ENCODE measurements around the gene SERPINA12. TPM values are rescaled to one million over a fixed set of nuclear protein-coding genes. Genes with fewer than 3 reads are reported as not detected.

Gene SERPINA12
- total and polyA plus RNA-seq, 2 of the 13 experiments (the other 11 are each of a cell fraction or from before 2014, with no cell fraction given) = 0.08 TPM; not detected in 1

DNA sequence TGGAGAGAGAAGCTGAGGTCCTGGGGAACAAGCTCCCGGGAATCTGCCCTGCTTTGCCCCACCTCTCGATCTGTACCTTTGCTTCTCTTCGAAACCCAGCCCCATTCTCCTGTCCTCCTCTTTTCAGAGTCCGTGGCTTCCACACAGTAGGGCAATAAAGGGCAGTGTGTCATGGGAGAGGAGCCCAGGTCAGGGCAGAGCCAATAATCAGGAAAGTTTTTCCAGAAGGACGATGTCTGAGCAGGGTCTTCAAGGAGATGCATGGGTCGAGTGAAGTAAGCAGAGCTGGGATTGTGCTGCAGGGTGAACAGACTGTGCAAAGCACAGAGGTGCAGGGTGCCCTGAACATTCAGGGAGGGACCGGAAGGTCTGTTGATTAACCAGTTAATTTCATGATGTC, 29.9 kb upstream of the SERPINA12 start (continued):
- TF ChIP-seq NCOA5 (CRISPR knock-in tag; IDR thresholded peaks at IDR 0.05) (no peak), TMF1 (CRISPR knock-in tag; IDR thresholded peaks at IDR 0.05; ENCODE audit: low read depth) (no peak)

DNA sequence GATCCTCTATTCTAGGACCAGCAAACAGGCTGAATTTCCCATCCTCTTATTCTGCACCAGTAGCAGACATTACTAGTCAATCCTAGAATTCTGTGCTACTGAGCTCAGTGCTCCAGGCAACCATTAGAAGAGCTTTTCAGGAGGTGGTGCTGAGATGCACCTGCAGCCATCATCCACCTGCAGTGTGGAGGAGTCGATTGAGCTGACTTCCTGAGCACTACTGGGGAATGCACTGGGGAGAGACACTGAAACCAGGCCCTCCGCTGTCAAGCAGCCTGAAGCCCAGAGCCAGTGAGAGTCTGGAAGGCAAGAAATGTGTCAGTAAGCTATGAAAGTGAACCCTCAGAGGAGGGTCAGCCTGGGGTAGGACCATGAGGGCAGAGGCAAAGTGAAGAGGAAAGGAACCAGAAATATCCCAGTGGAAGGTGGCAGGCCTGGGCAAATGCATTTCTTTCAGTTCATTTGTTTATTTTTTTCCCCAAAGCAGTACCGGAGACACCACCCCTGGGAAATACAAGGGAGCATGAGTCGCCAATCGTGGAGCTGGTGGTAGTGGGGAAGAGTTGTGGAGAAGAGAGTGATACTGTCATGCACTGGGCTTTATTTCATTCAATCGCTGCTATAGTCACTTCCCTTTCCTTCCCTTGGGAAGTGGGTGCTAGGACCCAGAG, 28.9 kb upstream of the SERPINA12 start:
- DNase-seq (ENCODE audit: low spot score) (no peak), ATAC-seq (no peak), FAIRE-seq (no peak)
- Histone ChIP-seq H3K27ac (ENCODE audit: extremely low read length, insufficient read depth, low read length) (no peak overlapping the region), H3K9ac (ENCODE audit: insufficient read depth, low read depth, low read length) (no peak overlapping the region), H4K20me1 (ENCODE audit: insufficient read depth, low read length) (no peaks in the 10 kb centered on the region), H3K4me3 (replicated peaks in 1 of 3; ENCODE audit: insufficient read depth in 1 of 3, low read depth in 2 of 3, low read length in 3 of 3) (no peak overlapping the region), H3K4me1 (ENCODE audit: insufficient read depth, low read length) (peaks cover 83% of the 10 kb centered on the region), H3K9me3 (ENCODE audit: low read length) (no peaks in the 10 kb centered on the region), H3K36me3 (replicated peaks in 1 of 2; ENCODE audit: control insufficient read depth in 1 of 2, insufficient read depth in 2 of 2, low read length in 2 of 2) (no peaks in the 10 kb centered on the region), H3K4me2 (ENCODE audit: low read depth, low read length) (no peak overlapping the region), H2AFZ (ENCODE audit: low read length) (no peak overlapping the region), H3K79me2 (ENCODE audit: insufficient read depth, low read length) (no peaks in the 10 kb centered on the region), H3K27me3 (ENCODE audit: control insufficient read depth in 1 of 2, insufficient read depth in 2 of 2, low read length in 2 of 2) (no peaks in the 10 kb centered on the region)
- 84% methylated on average over 6 of the region's 6 CpGs for WGBS (ENCODE audit: low lambda C conversion rate)
- intact Hi-C loops (cut with micrococcal nuclease; ENCODE audit: unreplicated experiment) (loop anchor here (5.0 kb wide), 1 partner anchor 1731 kb away; no protein-coding TSS in a partner anchor), in situ Hi-C loops (cut with HindIII; ENCODE audit: extremely low pct_ligation_motif_present, low pct_unique_long_range_greater_than_20kb) (no loop called here)
- no peak for TF ChIP-seq MXD4 (CRISPR knock-in tag; IDR thresholded peaks at IDR 0.05)
- TF ChIP-seq LCORL (IDR thresholded peaks at IDR 0.05) = no peak
- TF ChIP-seq LCORL (CRISPR knock-in tag; IDR thresholded peaks at IDR 0.05) = no peak
- TF ChIP-seq ZNF510 (CRISPR knock-in tag; IDR thresholded peaks at IDR 0.05; ENCODE audit: low read depth) = no peak
- TF ChIP-seq ZNF790 (CRISPR knock-in tag; IDR thresholded peaks at IDR 0.05; ENCODE audit: borderline replicate concordance) = no peak
- no peak for TF ChIP-seq KDM3A (CRISPR knock-in tag; IDR thresholded peaks at IDR 0.05; ENCODE audit: low read depth)
- TF ChIP-seq ZNF552 (CRISPR knock-in tag; IDR thresholded peaks at IDR 0.05; ENCODE audit: borderline replicate concordance) = no peak
- TF ChIP-seq ZKSCAN8 (CRISPR knock-in tag; IDR thresholded peaks at IDR 0.05; ENCODE audit: borderline replicate concordance) = no peak
- no peak for TF ChIP-seq ZNF567 (CRISPR knock-in tag; IDR thresholded peaks at IDR 0.05; ENCODE audit: borderline replicate concordance)
- TF ChIP-seq, protein P1, sequence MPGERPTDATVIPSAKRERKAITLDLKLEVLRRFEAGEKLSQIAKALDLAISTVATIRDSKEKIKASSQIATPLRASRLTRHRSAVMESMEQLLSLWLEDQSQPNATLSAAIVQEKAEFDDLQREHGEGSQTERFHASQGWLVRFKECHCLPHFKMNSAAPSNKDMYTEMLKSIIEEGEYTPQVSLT (CRISPR knock-in tag; IDR thresholded peaks at IDR 0.05; ENCODE audit: borderline replicate concordance, low read depth) = no peak
- no peak for TF ChIP-seq ZNF124 (CRISPR knock-in tag; IDR thresholded peaks at IDR 0.05)
- no peak for TF ChIP-seq MTF1 (CRISPR knock-in tag; IDR thresholded peaks at IDR 0.05)
- TF ChIP-seq CCDC6 (CRISPR knock-in tag; IDR thresholded peaks at IDR 0.05) = no peak
- TF ChIP-seq ZNF24 (IDR thresholded peaks at IDR 0.05) = no peak
- TF ChIP-seq THAP11 (CRISPR knock-in tag; IDR thresholded peaks at IDR 0.05) = no peak
- no peak for TF ChIP-seq ZFYVE20 (CRISPR knock-in tag; IDR thresholded peaks at IDR 0.05; ENCODE audit: borderline replicate concordance, low read depth)
- no peak for TF ChIP-seq HOXA7 (CRISPR knock-in tag; IDR thresholded peaks at IDR 0.05)
- no peak for TF ChIP-seq PHB2 (IDR thresholded peaks at IDR 0.05; ENCODE audit: partially characterized antibody)
- TF ChIP-seq, protein P2, sequence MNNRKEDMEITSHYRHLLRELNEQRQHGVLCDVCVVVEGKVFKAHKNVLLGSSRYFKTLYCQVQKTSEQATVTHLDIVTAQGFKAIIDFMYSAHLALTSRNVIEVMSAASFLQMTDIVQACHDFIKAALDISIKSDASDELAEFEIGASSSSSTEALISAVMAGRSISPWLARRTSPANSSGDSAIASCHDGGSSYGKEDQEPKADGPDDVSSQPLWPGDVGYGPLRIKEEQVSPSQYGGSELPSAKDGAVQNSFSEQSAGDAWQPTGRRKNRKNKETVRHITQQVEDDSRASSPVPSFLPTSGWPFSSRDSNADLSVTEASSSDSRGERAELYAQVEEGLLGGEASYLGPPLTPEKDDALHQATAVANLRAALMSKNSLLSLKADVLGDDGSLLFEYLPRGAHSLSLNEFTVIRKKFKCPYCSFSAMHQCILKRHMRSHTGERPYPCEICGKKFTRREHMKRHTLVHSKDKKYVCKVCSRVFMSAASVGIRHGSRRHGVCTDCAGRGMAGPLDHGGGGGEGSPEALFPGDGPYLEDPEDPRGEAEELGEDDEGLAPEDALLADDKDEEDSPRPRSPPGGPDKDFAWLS (CRISPR knock-in tag; IDR thresholded peaks at IDR 0.05; ENCODE audit: borderline replicate concordance) = no peak
- POLR2A ChIA-PET = interaction anchor here (0.9 to 1.2 kb wide), 2 partner anchors 11 to 74 kb away, joined by 3 to 5 read pairs; partner anchors contain the start of gene SERPINA3
- CTCF ChIA-PET (ENCODE audit: low intra/inter-chr PET ratio, low total read pairs) = interaction anchor here (2.8 kb wide), 1 partner anchor 104 kb away, joined by 9 read pairs; no protein-coding TSS in a partner anchor
- no TSS peak for BruUV-seq (replicated peaks)

Data from HepG2 (cell line).